Myocyte (in vitro differentiated cells): ENCODE data around the gene PLA2G4F. TPM values are rescaled to one million over a fixed set of nuclear protein-coding genes. Genes with fewer than 3 reads are reported as not detected.

Experiments
- DNase-seq: peaks from one replicate; pipeline ENCODE4 v3.0.0-alpha.2; 2012; ENCODE audit warnings: low read depth
- polyA plus RNA-seq: library from polyadenylated mRNA; unstranded; fragments of >200 nt; gene quantifications from one replicate; pipeline ENCODE4 v1.2.1, GENCODE V29; 2012; ENCODE audit warnings: missing spikeins
- total RNA-seq: library from RNA; depleted of rRNA; stranded (reverse); fragments of >200 nt; gene quantifications from 2 replicates; pipeline ENCODE4 v1.2.3, GENCODE V29; 2014

PLA2G4F gene, protein sequence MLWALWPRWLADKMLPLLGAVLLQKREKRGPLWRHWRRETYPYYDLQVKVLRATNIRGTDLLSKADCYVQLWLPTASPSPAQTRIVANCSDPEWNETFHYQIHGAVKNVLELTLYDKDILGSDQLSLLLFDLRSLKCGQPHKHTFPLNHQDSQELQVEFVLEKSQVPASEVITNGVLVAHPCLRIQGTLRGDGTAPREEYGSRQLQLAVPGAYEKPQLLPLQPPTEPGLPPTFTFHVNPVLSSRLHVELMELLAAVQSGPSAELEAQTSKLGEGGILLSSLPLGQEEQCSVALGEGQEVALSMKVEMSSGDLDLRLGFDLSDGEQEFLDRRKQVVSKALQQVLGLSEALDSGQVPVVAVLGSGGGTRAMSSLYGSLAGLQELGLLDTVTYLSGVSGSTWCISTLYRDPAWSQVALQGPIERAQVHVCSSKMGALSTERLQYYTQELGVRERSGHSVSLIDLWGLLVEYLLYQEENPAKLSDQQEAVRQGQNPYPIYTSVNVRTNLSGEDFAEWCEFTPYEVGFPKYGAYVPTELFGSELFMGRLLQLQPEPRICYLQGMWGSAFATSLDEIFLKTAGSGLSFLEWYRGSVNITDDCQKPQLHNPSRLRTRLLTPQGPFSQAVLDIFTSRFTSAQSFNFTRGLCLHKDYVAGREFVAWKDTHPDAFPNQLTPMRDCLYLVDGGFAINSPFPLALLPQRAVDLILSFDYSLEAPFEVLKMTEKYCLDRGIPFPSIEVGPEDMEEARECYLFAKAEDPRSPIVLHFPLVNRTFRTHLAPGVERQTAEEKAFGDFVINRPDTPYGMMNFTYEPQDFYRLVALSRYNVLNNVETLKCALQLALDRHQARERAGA
- not detected in 2 replicates for total RNA-seq
- not detected for polyA plus RNA-seq

DNA sequence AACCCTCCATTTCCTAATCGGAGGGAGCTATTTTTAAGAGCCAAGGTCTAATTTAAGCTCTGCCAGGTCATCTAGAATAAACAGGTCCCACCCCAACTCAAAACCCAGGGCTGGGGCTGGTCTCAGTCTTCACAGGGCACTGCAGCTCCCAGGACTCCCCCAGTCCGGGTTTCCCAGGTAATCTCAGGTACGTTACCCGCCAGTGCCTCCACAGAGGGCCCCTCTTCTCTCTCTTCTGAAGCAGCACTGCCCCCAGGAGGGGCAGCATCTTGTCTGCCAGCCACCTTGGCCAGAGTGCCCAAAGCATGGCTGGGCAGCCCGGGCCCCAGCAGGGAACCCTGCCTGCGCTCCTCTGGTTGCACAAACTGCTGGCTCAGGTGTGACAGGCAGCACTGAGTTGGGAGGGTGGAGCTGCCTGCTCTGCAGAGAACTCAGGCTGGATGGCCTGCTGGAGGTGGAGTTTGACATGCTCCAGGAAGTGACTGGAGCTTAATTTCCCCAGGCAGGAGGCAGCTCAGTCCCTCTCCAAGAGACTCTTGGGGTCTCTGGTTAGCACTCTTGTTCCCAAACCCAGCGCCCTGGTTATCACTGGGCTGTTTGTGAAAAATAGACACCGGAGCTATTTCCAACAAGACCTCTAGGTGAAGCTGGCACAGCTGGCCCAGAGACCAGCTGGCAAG is at the start of gene PLA2G4F:
Gene PLA2G4F, minus strand, starts transcription at position 394 of the 680 bp plus-strand sequence. Its CDS starts 87 bp downstream, at position 307.
- DNase-seq, result no peak

DNA sequence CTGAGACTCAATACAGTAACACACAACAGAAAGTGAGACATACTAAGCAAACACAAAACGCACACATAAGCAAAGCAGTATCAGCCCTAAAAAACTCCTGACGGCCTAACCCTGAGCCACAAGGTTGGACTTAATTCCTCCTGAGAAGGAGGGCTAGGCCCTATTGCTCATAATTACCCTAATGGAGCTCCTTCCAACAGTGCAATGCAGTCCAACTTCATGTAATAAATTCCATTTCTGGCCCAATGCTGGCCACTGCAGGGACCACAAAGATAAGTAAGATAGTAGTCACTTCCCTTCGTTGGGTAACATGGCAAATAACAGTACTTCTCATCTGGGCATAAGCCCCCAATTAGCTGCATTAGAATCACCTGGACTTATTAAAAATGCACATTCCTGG is 47.5 kb upstream of the PLA2G4F start:
- no peak for DNase-seq

DNA sequence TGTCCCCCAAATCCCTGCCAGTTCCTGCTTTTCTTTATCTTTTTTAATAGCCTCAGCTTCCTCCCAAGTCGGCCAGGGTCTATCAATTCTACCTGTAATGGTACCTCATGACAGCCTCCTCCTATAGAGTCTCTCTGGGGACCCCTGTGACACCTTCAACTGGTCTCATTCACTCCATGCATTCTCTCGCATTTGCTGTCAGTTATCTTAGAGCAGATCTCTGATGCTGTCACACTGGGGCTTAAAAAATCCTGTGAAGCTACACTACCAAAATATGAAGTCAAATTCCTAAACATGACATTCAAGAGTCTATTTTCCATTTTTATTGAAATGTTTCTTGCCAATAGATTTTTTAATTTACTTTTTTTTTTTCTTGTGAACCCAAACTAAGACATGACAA is 46.2 kb upstream of the PLA2G4F start:
- no peak for DNase-seq

DNA sequence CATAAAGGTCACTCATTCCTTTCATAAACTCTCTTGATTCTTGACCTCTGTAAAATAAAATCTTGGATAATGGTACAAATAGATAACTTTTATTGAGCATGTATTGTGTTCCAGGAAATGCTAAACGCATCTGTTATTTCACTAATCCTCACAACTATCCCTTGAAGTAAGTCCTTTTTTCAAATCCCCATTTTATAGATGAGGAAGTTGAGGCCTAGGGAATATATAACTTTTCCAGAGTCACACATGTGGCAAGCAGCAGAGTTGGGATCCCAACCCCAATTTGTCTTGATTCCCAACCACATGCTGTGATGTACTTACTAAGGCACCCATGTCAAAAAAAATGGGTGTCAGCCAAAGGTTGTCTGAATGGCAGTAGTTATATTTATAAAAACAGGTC is 45.4 kb upstream of the PLA2G4F start:
- no peak for DNase-seq

DNA sequence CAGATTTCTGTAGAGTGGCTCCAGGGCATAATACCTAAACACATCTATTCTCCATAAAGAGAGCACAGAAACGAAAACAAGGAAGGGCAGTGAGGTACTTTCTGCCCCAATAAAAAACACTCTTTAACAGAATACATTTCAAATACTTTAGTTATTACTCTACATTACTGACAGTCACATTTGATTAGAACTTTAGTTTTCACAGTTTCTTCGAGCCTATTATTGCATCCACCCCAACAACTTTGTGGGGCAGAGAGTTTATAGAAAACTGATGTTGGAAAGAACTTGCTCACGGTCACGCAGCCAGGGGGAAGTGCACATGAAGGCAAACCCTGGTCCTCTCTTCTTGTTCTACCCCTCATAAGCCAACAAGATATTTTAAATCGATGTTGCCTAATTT is 42.7 kb upstream of the PLA2G4F start:
- DNase-seq, result no peak

DNA sequence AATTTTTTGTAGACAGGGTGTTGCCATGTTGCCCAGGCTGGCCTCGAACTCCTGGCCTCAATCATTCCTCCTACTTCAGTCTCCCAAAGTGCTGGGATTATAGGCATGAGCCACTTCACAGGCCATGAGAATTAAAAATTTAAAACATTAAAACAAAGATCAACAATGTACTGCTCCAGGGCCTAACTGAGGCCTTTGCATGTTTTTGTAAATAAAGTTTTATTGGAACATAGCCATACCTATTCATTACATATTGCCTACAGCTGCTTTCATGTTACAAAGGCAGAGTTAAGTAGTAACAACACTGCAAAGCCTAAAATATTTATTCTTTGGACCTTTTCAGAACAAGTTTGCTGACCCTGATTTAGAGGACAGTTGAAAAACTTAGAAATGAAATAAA is 42.1 kb upstream of the PLA2G4F start:
- no peak for DNase-seq

DNA sequence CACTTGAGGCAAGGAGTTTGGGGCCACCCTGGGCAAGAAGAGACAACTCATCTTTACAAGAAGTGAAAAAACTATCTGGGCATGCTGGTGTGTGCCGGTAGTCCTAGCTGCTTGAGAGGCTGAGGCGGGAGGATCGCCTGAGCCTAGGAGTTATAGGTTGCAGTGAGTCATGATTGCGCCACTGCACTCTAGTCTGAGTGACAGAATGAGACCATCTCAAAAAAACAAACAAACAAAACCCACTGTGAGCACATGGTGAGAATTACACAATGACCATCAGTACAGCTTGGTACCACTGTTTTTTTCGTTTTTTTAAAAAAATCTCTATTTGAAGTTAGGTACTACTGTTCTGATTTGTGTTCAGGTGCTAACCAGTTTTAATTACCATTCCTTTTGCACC is 38.1 kb upstream of the PLA2G4F start:
- DNase-seq, result no peak

DNA sequence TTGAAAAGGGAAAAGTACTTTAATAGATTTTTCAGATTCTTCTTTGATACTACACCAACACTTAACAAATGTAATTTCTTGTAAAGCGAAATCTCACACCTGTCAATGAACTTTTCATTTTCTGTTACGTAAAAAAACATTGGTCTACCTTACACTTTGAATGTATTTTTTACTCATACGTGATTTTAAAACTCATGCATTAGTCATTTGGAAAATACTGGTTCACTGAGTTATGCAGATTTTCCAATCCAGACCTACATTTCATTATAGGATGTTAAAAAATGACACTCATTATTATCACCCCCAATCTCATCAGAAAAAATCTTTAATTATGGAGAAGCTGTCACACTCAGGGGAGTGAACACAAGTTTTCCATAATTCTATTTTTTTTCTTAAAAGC is 36.9 kb upstream of the PLA2G4F start:
- no peak for DNase-seq

DNA sequence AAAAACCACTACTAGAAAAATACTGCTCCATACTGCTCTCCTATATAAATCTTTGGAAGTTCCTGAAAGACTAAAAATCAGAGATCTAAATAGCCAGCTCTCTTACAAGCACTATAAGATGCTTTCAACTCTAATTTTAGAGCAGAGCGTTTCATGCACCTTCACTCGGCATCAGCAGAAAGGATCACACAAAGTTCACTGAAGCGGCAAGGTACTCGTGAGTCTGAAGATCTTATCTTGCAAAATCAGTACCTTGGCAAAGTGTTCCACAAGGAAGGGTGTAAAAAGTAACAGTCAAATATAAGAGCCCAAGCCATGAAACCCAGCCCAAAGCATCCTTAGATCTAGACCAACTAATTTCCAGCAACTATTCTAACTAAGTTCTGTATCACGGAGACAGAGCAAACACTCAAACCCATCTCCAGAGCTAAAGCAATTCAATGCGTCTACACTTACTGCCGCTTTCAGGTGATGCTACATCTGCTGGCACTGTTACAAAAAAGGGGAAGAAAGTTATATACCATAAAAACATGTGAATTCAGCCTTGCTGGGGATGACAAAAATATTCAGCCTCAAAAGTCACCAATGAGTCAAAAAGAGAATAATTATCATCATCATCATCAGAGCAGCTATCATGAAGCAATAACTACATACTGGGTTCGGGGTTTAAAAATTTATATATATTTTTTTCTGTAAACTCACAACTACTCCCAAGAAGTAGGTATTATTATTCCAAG is 35.3 kb upstream of the PLA2G4F start:
- DNase-seq, result no peak

DNA sequence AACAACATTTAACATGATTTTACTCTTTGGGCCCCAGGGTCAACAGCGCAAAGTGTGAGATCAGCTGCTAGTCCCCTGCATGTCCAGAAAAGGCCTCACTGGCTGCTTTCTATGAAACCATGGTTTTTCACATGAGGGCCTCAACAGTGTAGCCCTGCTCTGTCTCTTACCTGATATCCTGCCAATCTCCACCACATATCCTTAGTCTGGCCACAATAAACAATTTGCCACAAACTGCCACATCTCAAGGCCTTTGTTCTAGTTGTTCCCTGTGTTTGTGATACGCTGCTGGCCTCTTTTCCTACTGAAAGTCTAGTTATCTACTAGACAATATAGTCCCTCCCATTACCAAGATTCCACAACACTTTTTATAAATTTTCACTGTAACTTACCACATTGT is 33.9 kb upstream of the PLA2G4F start:
- DNase-seq, result no peak

DNA sequence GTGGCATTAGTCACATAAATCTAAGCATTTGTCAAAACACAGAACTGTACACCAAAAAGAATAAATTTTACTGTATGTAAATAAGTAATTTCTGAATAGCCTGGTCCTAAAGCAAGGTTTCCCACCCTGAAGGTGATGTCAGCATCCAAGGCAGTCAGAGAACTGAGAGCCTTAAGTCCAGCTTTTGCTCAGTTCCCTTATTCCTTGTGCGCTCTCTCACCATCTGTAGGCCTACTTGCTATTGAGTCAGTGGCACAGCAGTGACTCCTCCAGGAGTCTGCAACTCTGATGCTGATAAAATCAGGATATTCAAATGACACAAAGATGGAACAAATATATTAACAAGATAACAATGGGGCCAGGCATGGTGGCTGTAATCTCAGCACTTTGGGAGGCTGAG is 29.4 kb upstream of the PLA2G4F start:
- no peak for DNase-seq

DNA sequence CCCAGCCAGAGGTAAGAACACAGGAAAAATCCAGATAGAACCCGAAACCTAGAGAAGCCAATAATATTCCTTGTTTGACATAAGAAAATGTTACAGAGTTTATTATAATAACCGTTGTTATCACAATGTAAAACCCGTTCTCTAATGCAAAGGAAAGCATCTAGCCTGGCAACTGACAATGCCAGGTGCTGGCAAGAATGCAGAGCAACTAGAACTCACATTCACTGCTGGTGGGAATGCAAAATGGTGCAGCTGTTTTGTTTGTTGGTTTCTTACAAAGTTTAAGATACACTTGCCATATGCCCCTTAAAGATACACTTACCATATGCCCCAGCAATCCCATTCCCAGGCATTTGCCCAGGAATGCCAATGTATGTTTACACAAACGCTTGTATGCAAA is 28.3 kb upstream of the PLA2G4F start:
- no peak for DNase-seq

DNA sequence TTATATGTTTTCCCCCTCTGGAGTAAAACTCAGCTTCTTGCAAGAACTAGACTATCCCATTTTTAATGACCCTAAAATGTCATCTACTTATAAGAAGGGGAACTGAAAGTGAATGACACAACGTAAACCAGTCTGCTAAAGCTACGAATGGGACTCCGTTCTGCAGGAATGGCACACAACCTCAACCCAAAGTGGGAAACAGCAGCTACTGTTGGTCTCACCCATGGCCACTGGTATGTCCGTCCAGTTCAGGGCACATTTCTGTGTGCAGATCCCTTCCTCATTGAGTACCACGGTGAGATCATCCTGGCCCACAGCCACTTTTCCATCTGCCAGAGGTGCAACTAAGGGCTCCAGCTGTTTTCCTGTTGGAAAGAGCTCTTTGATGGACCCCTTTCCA is 27.9 kb upstream of the PLA2G4F start:
- DNase-seq, result peak; percentile 80

DNA sequence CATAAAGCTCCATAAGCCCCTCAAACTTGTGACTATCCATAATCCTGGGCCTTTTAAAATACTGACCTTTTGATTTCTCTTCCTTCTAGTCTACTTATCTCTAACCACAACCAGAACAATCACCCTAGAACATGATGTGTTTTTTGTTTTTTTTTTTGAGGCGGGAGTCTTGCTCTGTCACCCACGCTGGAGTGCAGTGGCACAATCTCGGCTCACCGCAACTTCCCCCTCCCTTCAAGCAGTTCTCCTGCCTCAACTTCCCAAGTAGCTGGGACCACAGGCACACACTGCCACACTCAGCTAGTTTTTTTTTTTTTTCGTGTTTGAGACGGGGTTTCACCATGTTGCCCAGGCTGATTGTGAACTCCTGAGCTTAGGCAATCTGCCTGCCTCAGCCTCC is 26.5 kb upstream of the PLA2G4F start:
- DNase-seq, result no peak

DNA sequence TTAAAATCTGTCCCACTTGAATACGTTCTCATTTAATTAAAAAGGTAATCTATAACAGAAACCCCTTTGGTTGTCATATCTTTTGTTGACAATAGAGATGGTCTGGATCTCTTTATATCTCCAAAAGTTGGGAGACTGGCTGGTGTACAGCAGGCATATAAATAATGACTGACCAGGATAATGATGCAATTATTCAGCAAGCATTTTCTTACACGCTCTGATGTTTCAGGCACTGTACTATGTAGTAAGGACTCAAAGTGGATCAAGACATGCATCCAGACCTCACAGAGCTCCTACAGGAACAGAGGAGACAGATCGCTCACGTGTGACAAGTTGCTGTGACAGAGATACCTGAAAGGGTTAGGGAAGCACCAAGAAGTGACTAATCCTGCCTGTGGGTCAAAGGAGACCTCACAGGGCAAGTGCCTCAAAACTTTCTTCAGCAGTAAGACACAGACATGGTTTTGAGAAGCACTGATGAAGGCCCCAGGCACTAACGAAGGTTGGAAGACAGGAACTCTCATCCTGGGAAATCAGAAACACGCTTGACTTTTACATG is 26.0 kb upstream of the PLA2G4F start:
- DNase-seq, result no peak

DNA sequence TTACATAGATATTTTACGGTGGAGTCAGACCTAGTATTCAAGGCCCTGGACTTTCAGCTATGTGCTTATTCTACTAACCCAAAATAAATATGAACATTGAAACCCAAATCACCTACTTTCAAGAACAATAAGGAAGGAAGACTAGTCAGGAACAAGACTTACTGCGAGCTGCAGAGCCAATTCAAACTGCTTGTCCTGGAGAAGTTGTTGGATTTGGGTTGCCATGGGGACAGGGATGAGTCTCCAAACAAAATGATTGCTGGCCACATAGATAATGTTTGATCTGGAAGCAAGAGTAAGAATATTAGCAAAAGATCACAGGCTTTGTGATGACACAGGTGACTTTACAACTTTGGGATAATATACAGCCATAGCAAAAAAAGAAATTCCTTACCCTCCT is 21.6 kb upstream of the PLA2G4F start:
- no peak for DNase-seq

DNA sequence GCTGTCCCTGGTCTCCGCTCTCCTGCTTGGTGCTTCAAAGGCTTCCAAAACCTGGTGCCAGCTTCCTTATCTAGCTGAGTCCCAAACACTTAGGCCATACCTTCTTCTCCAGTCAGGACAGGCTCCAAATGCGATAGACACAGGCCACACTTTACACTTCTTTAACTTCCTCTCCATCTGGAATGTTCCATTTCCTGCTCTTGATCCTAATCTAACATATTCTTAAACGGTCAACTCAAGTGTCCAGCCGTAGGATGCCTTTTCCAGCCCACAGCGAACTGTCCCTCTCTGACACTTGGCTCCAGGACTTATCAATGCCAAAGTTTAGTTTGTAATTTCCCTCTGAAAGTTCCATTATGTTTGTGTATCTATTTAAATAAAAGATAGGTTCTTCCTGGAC is 19.2 kb upstream of the PLA2G4F start:
- DNase-seq, result no peak

DNA sequence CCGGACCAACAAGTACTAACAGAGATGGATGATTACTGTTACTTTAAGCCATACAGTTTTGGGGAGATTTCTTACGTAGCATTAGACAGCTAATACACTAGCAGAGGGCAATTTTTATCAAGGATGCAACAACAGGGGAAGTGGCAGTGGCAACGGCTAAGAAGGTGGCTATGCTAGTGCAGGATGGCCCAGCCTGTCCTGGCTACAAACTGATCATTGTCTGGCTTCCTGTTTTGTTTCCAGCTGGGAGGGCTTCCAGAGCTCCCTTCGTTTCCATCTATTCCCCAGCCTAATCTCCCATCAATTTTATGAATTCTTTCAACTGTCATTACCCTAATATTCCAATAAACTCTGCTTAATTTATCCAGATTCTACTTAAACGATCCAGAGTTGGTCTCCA is 16.0 kb upstream of the PLA2G4F start:
- no peak for DNase-seq

DNA sequence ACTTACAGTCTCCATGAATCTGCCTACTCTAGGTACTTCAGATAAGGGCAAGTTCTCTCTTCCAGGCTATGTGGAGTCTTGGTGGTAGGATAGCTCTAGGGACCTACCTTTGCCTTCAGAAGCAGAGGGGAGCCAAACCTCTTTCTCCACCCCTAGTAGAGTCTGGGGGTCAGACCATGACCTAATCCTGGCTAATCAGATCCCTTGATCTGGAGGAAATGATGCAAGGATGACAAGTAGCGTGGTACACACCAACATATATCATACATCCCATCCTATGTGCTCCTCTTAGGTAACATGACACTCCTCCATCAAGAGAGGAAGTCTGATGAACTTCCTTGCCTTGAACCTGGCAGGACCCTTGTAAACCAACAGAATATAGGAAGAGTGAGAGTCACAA is 15.4 kb upstream of the PLA2G4F start:
- no peak for DNase-seq

DNA sequence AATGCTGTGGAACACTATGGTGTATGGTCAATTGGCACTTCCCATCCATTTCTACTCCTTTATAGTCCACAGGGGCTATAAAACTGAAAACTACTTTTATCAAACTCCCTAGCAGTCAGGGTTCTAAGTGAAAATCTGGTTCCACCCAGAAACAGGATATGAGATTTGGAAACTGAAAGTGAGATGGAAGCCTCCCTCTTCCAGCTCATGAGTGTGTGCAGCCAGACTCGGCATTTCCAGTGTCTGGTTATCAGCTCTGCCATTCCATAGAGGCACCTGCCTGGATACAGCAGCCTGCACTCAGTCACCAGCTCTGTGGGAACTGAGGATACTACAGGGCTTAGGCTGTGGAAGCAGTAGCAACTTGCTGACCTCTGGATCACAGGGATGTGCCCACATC is 14.7 kb upstream of the PLA2G4F start:
- DNase-seq, result no peak
